22Rv1 (cell line): ENCODE results near the gene ZNF611.
A peak's percentile ranks its signal among the peaks of the same experiment; 100 is the strongest.
"Not testable (repeated sequence)": the region's sequence is repeated elsewhere in the genome, so short reads cannot be mapped to it uniquely, and the experiment has no call there.

ENCODE experiments used
- H3K27ac ChIP-seq: fragments of 450-650 bp; 2 replicates; pipeline ENCODE4 v1.5.1; 2017
- CTCF ChIP-seq: fragments of 450-650 bp; IDR thresholded peaks from 2 replicates; pipeline ENCODE4 v1.5.1; 2017; ENCODE audit warnings: mild to moderate bottlenecking
- ZFX ChIP-seq: fragments of 450-650 bp; IDR thresholded peaks from 2 replicates; pipeline ENCODE4 v1.6.1; 2017; ENCODE audit warnings: antibody characterized with exemption, borderline replicate concordance

Gene ZNF611

GRCh38 chr19:52741951-52742485, 7.2 kb upstream of the ZNF611 start:
- TF ChIP-seq CTCF (no peak), ZFX (no peak)
- H3K27ac ChIP-seq: no peak overlapping the region

- not testable (repeated sequence) for H3K27ac ChIP-seq
These were observed 6.5 kb upstream of the ZNF611 start for GRCh38 chr19:52741371-52741770.

GRCh38 chr19:52739576-52739975, 4.7 kb upstream of the ZNF611 start:
- TF ChIP-seq ZFX: no peak
- TF ChIP-seq CTCF: no peak
- H3K27ac ChIP-seq: no peak overlapping the region

GRCh38 chr19:52735734-52736133, 890 bp upstream of the ZNF611 start:
- TF ChIP-seq CTCF: no peak
- no peak for TF ChIP-seq ZFX
- peak overlapping the region; percentile 96 for H3K27ac ChIP-seq

GRCh38 chr19:52734331-52734892, 432 bp downstream of the ZNF611 start:
- H3K27ac ChIP-seq: peak overlapping the region; percentile 96
- TF ChIP-seq ZFX (no peak), CTCF (no peak)

GRCh38 chr19:52726051-52726450, 8.8 kb downstream of the ZNF611 start:
- not testable (repeated sequence) for H3K27ac ChIP-seq

GRCh38 chr19:52725528-52725961, 9.3 kb downstream of the ZNF611 start:
- no peak overlapping the region for H3K27ac ChIP-seq
- TF ChIP-seq ZFX (no peak), CTCF (no peak)

GRCh38 chr19:52724701-52725514, 9.9 kb downstream of the ZNF611 start:
- H3K27ac ChIP-seq: no peak overlapping the region
- TF ChIP-seq CTCF (no peak), ZFX (no peak)

- H3K27ac ChIP-seq: not testable (repeated sequence)
These were observed 10.8 kb downstream of the ZNF611 start for GRCh38 chr19:52723907-52724598.
